Neural cell (in vitro differentiated cells): ENCODE data around the gene GIPC1. TPM values are rescaled to one million over a fixed set of nuclear protein-coding genes. Genes with fewer than 3 reads are reported as not detected.

Experiments used
- H2AFZ ChIP-seq: fragments of 200-600, 300-800 bp; sonication (generic), shearing (Covaris generic); 2 replicates; pipeline ENCODE4 v1.6.0; 2014; ENCODE audit warnings: low read depth, mild to moderate bottlenecking, antibody characterized with exemption, low read length, moderate library complexity
- H3F3A ChIP-seq: fragments of 200-600 bp; shearing (Covaris generic); 2 replicates; pipeline ENCODE4 v1.6.1; 2016; ENCODE audit warnings: mild to moderate bottlenecking, moderate library complexity, mixed read lengths, antibody characterized with exemption, low read length; ENCODE audit not compliant: insufficient read depth, poor library complexity, severe bottlenecking
- H3K27ac ChIP-seq: fragments of 200-600, 300-800 bp; sonication (generic), shearing (Covaris generic); 2 replicates; pipeline ENCODE4 v1.5.1; 2014; ENCODE audit warnings: mild to moderate bottlenecking, low read length, moderate library complexity
- H3K27me3 ChIP-seq: fragments of 300-800, 200-600 bp; sonication (generic), shearing (Covaris generic); 2 replicates; pipeline ENCODE4 v1.6.0; 2014; ENCODE audit warnings: mild to moderate bottlenecking, low read depth, low read length, moderate library complexity; ENCODE audit not compliant: insufficient read depth
- H3K36me3 ChIP-seq: fragments of 300-800, 200-600 bp; sonication (generic), shearing (Covaris generic); 2 replicates; pipeline ENCODE4 v1.5.1; 2014; ENCODE audit warnings: mild to moderate bottlenecking, antibody characterized with exemption, low read length, moderate library complexity; ENCODE audit not compliant: insufficient read depth
- H3K4me2 ChIP-seq: fragments of 300-800, 200-600 bp; sonication (generic), shearing (Covaris generic); 2 replicates; pipeline ENCODE4 v1.6.0; 2014; ENCODE audit warnings: mild to moderate bottlenecking, low read length
- H3K4me3 ChIP-seq: fragments of 300-800, 200-600 bp; sonication (generic), shearing (Covaris generic); 2 replicates; pipeline ENCODE4 v1.5.1; 2014; ENCODE audit warnings: mild to moderate bottlenecking, low read length, moderate library complexity
- H3K79me2 ChIP-seq: fragments of 200-600 bp; shearing (Covaris generic); replicated peaks from 2 replicates; pipeline ENCODE4 v1.6.0; 2014; ENCODE audit warnings: mild to moderate bottlenecking, low read length, moderate library complexity; ENCODE audit not compliant: insufficient read depth
- H3K9ac ChIP-seq: fragments of 300-800, 200-600 bp; sonication (generic), shearing (Covaris generic); 2 replicates; pipeline ENCODE4 v1.6.1; 2016; ENCODE audit warnings: mild to moderate bottlenecking, low read length, mixed read lengths
- H3K9me2 ChIP-seq: fragments of 200-600 bp; shearing (Covaris generic); 2 replicates; pipeline ENCODE4 v1.6.1; 2016; ENCODE audit warnings: mild to moderate bottlenecking, low read length, mixed read lengths; ENCODE audit not compliant: insufficient read depth
- H3K9me3 ChIP-seq: fragments of 200-600, 300-800 bp; sonication (generic), shearing (Covaris generic); 2 replicates; pipeline ENCODE4 v1.6.1; 2016; ENCODE audit warnings: mild to moderate bottlenecking, mixed run types, low read length, moderate library complexity, mixed read lengths
- H4K20me1 ChIP-seq: fragments of 200-600 bp; shearing (Covaris generic); 2 replicates; pipeline ENCODE4 v1.6.1; 2016; ENCODE audit warnings: mild to moderate bottlenecking, mixed run types; ENCODE audit not compliant: insufficient read depth
- EP300 ChIP-seq: fragments of 450-650 bp; conservative IDR thresholded peaks from 2 replicates; pipeline ENCODE4 v1.6.1; 2014; ENCODE audit warnings: antibody characterized with exemption, mild to moderate bottlenecking, moderate library complexity; ENCODE audit not compliant: poor library complexity, severe bottlenecking
- EZH2 ChIP-seq: fragments of 200-600, 300-800 bp; shearing (Covaris generic), sonication (generic); IDR thresholded peaks from 2 replicates; pipeline ENCODE4 v1.6.1; 2014; ENCODE audit warnings: antibody characterized with exemption, low read length, borderline replicate concordance, mild to moderate bottlenecking; ENCODE audit not compliant: insufficient read depth, poor library complexity, severe bottlenecking
- MXI1 ChIP-seq: fragments of 450-650 bp; conservative IDR thresholded peaks from 2 replicates; pipeline ENCODE4 v1.6.1; 2014; ENCODE audit warnings: antibody characterized with exemption, mild to moderate bottlenecking; ENCODE audit not compliant: poor library complexity, severe bottlenecking
- POLR2AphosphoS5 ChIP-seq: IDR thresholded peaks from 2 replicates; pipeline ENCODE4 v1.6.1; 2012
- RAD21 ChIP-seq: fragments of 450-650 bp; conservative IDR thresholded peaks from 2 replicates; pipeline ENCODE4 v1.6.1; 2014; ENCODE audit warnings: antibody characterized with exemption, mild to moderate bottlenecking, moderate library complexity
- SMC3 ChIP-seq: fragments of 450-650 bp; conservative IDR thresholded peaks from 2 replicates; pipeline ENCODE4 v1.6.1; 2014; ENCODE audit warnings: antibody characterized with exemption, mild to moderate bottlenecking, moderate library complexity; ENCODE audit not compliant: poor library complexity
- TAF1 ChIP-seq: IDR thresholded peaks from 2 replicates; pipeline ENCODE4 v1.6.1; 2012; ENCODE audit warnings: low read depth
- polyA plus RNA-seq: library from polyadenylated mRNA; depleted of rRNA; stranded (reverse); fragments of >200 nt; gene quantifications from 2 replicates; pipeline ENCODE4 v1.2.3, GENCODE V29; 2014
- TF ChIP-seq, protein P1 (sequence below): fragments of 450-650 bp; IDR thresholded peaks from 2 replicates; pipeline ENCODE4 v1.5.1; 2014; ENCODE audit warnings: antibody characterized with exemption, mild to moderate bottlenecking, moderate library complexity; ENCODE audit not compliant: poor library complexity, severe bottlenecking
- TF ChIP-seq, protein P2 (sequence below): IDR thresholded peaks from 2 replicates; pipeline ENCODE4 v1.6.1; 2012; ENCODE audit warnings: borderline replicate concordance

Gene GIPC1
- polyA plus RNA-seq, 1 donor from 2014 or later: 128 TPM

DNA sequence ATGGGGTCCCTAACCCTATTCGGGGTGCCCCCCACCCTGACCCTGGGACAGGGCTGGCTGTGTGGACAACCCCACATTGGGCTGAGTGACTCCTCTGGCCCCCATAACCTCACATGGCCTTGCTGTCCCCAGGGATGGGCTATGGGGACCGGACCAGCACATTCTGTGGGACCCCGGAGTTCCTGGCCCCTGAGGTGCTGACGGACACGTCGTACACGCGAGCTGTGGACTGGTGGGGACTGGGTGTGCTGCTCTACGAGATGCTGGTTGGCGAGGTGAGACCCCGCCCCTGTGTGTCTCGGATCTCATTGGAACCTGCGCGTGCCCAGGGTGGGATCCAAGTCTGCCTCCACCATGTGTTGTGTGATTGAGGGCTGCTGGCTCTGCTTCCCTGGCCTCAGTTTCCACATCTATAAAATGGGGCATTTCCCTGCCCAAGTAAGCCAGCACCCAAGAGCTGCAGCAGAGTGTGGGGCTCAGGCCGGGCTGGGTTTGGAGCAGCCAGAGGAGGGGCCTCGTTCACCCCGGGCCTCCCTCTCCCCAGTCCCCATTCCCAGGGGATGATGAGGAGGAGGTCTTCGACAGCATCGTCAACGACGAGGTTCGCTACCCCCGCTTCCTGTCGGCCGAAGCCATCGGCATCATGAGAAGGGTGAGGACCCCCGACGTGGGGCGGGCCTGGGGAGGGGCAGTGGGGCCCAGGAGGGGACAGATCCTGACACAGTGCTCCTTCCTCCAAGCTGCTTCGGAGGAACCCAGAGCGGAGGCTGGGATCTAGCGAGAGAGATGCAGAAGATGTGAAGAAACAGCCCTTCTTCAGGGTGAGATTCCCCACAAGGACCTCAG lies 25.7 kb downstream of the GIPC1 start:
- H3K36me3 ChIP-seq: no peaks in the 10 kb centered on the region

DNA sequence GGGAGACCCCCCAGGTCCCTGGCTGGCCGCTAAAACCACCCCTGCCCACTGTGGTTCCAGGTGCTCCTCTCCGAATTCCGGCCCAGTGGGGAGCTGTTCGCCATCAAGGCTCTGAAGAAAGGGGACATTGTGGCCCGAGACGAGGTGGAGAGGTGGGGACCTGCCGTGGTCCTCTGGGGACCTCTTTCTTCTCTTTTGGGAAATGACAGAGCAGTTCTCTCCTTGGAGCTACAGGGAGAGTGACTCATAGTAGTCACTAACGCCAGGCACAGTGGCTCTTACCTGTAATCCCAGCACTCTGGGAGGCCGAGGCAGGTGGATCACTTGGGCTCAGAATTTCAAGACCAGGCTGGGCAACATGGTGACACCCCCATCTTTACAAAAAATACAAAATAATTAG lies 28.1 kb downstream of the GIPC1 start:
- no peaks in the 10 kb centered on the region for H4K20me1 ChIP-seq
- no peaks in the 10 kb centered on the region for H3F3A ChIP-seq
- H3K9me3 ChIP-seq: no peaks in the 10 kb centered on the region
- H3K36me3 ChIP-seq: no peaks in the 10 kb centered on the region
- H3K27me3 ChIP-seq: no peaks in the 10 kb centered on the region
- H3K4me3 ChIP-seq: no peak overlapping the region
- no peak overlapping the region for H3K9ac ChIP-seq
- no peaks in the 10 kb centered on the region for H3K9me2 ChIP-seq
- H3K4me2 ChIP-seq: no peak overlapping the region
- H2AFZ ChIP-seq: no peak overlapping the region
- TF ChIP-seq TAF1: no peak
- no peak for TF ChIP-seq EP300
- TF ChIP-seq, protein P1, sequence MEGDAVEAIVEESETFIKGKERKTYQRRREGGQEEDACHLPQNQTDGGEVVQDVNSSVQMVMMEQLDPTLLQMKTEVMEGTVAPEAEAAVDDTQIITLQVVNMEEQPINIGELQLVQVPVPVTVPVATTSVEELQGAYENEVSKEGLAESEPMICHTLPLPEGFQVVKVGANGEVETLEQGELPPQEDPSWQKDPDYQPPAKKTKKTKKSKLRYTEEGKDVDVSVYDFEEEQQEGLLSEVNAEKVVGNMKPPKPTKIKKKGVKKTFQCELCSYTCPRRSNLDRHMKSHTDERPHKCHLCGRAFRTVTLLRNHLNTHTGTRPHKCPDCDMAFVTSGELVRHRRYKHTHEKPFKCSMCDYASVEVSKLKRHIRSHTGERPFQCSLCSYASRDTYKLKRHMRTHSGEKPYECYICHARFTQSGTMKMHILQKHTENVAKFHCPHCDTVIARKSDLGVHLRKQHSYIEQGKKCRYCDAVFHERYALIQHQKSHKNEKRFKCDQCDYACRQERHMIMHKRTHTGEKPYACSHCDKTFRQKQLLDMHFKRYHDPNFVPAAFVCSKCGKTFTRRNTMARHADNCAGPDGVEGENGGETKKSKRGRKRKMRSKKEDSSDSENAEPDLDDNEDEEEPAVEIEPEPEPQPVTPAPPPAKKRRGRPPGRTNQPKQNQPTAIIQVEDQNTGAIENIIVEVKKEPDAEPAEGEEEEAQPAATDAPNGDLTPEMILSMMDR: no peak
- no peak for TF ChIP-seq RAD21
- TF ChIP-seq MXI1: no peak
- no peak for TF ChIP-seq SMC3
- TF ChIP-seq POLR2AphosphoS5: no peak
- TF ChIP-seq, protein P2, sequence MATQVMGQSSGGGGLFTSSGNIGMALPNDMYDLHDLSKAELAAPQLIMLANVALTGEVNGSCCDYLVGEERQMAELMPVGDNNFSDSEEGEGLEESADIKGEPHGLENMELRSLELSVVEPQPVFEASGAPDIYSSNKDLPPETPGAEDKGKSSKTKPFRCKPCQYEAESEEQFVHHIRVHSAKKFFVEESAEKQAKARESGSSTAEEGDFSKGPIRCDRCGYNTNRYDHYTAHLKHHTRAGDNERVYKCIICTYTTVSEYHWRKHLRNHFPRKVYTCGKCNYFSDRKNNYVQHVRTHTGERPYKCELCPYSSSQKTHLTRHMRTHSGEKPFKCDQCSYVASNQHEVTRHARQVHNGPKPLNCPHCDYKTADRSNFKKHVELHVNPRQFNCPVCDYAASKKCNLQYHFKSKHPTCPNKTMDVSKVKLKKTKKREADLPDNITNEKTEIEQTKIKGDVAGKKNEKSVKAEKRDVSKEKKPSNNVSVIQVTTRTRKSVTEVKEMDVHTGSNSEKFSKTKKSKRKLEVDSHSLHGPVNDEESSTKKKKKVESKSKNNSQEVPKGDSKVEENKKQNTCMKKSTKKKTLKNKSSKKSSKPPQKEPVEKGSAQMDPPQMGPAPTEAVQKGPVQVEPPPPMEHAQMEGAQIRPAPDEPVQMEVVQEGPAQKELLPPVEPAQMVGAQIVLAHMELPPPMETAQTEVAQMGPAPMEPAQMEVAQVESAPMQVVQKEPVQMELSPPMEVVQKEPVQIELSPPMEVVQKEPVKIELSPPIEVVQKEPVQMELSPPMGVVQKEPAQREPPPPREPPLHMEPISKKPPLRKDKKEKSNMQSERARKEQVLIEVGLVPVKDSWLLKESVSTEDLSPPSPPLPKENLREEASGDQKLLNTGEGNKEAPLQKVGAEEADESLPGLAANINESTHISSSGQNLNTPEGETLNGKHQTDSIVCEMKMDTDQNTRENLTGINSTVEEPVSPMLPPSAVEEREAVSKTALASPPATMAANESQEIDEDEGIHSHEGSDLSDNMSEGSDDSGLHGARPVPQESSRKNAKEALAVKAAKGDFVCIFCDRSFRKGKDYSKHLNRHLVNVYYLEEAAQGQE: no peak
- TF ChIP-seq EZH2: no peak
- no peak overlapping the region for H3K27ac ChIP-seq
- H3K79me2 ChIP-seq: no peaks in the 10 kb centered on the region

More for the DNA sequence above, 25.7 kb downstream of the GIPC1 start:
- Histone ChIP-seq H3K27ac (no peak overlapping the region), H3K9me2 (no peaks in the 10 kb centered on the region), H3K9ac (no peak overlapping the region), H2AFZ (no peak overlapping the region), H3K4me2 (no peak overlapping the region), H4K20me1 (no peaks in the 10 kb centered on the region), H3F3A (no peaks in the 10 kb centered on the region), H3K9me3 (no peaks in the 10 kb centered on the region), H3K4me3 (no peak overlapping the region), H3K79me2 (no peaks in the 10 kb centered on the region), H3K27me3 (no peaks in the 10 kb centered on the region)
- TF ChIP-seq EZH2 (no peak), TAF1 (no peak), MXI1 (no peak)
- TF ChIP-seq, protein P1: no peak
